HG02852 (cell line): ENCODE measurements around the gene MYLK3.
A peak's percentile ranks its signal among the peaks of the same experiment; 100 is the strongest.
"Not testable (repeated sequence)": the region's sequence is repeated elsewhere in the genome, so short reads cannot be mapped to it uniquely, and the experiment has no call there.

Experiments used
- ATAC-seq: cut with Tn5 transposase; IDR thresholded peaks from one replicate; pipeline ENCODE4 v1.9.1; 2021; ENCODE audit warnings: mild to moderate bottlenecking, moderate library complexity; ENCODE audit not compliant: unreplicated experiment

The MYLK3 gene

DNA sequence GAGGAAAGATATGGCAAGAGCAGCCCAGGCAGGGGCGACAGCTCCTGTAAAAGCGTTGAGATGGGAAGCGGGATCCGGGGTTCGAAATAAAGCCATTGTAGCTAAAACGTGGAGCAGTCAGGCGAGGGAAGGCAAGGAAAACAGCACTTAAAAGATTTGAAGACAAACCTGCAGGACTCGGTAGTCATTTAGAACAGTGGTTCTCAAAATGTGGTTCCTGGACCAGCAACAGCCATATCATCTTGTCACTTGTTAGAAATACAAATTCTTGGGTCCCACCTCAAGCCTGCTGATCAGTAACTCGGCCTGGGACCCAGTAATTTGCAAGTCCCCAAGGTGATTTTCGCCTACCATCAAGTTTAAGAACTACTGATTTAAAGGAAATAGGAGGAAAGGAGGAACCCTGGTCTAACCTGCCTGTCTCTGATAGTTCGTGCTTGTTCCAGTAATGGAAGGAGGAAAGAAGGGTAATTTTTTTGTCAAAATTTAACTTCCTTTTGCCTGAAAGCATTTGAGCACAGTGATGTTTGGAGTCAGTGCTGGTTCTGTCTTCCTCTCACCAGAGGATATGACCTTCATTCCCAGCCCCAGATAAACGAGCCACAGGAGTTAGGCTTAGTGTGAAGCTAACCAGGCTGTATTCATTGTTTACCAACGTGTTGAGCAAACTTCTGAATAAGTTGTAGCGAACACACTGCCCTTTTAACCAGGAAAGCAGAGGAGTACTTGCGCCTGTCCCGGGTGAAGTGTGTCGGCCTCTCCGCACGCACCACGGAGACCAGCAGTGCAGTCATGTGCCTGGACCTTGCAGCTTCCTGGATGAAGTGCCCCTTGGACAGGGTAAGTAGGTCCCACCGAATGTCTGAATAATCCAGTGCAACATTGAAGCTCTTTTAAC lies 57.6 kb downstream of the MYLK3 start:
- no peak for ATAC-seq

DNA sequence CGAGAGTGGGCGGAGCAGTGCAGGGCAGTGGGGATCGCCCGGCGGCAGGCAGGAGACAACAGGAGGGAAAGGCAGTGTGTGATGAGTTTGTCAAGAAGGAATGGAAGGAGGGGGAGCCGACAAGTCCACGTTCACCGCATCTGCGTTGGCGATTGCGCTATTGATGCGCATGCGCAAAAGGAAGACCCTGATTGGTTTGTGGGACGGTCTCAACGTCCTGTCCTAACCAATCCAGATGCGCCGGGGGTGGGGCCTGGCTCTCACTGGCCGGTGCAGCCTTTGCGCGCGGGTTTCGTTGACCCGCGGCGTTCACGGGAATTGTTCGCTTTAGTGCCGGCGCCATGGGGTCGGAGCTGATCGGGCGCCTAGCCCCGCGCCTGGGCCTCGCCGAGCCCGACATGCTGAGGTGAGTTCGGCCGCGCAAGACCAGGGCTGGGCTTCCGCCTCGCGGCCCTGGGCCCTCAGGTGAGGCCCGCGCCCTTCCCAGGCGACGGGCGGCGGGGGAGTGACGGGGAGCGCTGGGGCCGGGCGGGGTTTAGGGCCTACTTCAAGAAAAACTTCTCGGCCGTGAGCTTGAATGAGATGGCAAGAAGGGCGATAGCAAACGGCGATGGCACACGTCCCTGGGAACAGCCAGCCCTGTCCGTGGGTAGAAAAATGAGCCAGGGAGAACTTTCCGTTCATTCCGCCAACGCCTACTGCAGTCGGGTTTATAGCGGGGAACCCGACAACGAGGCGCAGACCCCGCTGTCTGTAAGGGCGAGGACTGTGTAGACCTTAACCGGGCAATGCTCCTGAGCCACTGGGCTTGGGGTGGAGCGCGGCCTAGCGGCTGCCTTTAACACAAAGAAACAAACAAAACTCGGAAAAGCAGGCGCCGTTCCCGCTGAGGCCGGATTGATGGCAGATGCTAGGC lies 58.5 kb downstream of the MYLK3 start, which contains the start of gene ORC6:
ORC6 (plus strand) TSS at position 295 of the 916 bp plus-strand sequence; CDS start at position 342, 47 bp downstream.
- peak; percentile 76 for ATAC-seq

DNA sequence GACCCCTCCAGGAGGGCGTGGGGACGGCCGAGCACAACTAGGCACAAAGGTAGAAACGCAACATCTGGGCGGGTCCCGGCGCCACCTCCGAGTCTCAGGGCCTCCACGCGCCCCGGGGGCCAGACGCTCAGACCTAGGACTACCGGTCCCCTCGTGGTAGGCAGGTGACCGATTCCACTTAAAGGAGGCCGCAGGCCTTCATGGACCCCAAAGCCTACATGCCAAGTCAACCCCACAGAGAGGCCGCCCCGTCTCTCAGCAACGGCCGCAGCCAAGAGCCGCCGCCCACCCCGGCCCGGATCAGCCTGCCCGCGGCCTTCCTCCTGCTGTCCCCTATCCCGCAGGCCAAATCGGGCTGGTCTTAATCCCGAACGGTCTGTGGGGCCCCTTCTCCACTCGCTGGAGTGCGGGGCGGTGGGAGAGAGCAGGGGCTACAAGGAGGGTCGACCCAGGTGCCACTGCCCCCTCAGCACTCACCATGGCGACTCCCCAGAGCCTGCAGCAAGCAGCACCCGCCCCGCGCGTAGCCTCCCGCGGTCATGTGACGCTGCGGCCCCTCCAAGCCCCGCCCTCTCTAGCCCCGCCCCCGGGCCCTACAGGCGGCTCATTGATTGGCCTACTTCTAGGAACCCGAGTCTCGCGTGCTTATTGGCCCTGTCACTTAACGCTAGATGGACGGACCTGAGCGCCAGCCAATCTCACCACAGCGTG lies 59.3 kb downstream of the MYLK3 start, which contains the start of gene VPS35:
VPS35 (minus strand) TSS at position 525 of the 711 bp plus-strand sequence; CDS start at position 480, 45 bp downstream.
- peak; percentile 79 for ATAC-seq

DNA sequence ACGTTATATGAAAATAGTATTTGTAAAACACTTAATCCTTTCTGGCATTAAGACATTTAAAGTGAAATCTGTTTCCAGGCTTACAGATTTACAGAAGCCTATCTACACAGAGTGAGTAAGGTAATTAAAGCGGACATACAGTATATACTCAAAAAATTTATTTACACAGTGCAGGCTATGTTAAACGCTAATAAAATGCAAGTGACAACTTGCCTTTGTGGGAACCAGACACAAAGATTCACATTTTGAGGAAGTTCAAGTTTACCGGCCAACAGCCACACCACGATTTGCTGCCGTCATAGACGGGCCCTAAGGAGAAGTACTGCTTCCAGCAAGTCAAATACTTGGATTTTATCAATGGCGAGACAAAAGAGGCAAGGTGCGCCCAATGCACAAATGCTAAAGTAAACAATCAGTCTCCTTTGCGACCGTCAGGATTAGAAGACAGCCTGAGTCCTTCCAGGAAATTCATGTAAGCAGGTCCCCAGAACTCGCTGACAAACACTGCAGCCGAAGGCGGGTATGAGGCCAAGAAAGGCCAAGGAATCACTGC lies 60.0 kb downstream of the MYLK3 start:
- no peak for ATAC-seq

DNA sequence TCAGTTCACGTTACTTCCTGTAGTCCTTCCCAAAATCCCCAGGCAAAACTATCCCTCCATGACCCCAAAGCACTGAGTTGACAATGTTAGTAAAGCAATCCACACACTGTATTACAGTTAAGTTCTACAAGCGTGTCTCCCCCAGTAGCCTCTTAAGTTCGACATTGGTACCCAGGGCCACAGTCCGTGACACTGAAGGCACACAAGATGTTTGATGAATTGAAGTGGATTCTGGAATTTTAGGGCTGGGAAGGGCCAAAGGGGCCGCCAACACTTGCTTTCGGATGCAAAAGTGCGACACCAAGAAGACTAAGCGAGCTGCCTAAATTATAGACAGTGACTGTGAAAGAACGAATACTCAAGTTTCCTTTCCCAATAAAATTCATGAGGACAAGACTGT lies 60.7 kb downstream of the MYLK3 start:
- ATAC-seq = no peak

DNA sequence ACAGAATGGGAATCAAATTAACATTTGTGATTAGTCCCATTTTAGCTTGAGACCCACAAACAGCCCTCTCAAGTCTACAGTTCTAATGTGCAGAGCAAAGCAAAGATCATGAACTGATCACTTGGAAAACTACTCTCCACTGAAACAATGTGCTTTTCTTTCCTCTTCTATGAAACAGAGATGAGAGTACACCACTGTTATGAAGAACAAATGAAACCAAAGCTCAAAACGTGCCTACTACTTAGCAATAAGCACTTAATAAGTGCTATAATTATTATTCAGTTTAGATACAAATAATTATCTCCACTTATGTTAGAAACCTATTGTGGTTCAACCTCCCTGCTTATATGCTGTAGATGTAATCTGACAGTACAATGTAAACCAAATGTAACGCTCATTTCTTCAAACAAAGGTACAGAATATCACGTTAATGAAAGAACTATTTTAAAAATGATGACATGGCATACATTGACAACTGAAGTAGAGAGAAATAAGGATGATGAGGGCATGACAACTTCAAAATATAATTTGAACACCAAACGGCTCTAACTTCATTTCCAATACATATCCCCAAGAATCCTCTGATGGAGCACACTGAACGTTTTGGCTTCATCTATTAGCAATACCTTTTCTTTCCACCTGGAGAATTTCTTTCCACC lies 61.2 kb downstream of the MYLK3 start:
- no peak for ATAC-seq

DNA sequence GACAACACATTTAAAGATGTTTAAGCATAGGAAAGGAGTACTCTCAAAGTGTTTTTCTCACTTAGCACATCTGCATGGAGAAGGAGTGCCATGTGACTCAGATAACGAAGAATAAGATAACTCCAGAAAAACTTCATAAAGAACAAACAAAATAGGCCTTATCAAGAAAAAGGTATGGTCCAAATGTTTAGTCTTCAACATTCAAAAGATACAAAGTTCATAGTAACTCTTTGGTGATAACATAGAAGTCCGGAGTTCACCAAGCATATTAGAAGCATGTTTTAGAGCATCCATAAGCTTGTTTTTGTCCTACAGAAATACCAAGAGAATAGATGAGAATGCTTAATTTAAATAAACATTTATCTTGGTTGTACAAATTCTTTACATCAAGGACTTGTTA lies 66.3 kb downstream of the MYLK3 start:
- ATAC-seq = not testable (repeated sequence)

DNA sequence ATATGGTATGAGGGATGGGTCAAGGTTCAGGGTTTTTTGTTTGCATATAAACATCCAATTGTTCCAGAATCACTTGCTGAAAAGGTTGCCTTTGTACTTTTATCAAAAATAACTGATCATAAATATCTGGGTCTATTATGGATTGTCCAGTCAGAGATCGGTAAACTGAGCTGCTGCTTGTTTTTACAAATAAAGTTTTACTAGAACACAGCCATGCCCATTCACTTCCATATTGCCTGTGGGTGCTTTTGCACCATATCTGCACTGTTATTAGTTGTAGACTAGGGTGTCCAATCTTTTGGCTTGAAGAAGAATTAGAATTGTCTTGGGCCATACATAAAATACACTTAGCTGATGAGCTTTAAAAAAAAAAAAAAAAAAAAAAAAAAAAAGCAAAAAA lies 70.2 kb downstream of the MYLK3 start:
- ATAC-seq = not testable (repeated sequence)

DNA sequence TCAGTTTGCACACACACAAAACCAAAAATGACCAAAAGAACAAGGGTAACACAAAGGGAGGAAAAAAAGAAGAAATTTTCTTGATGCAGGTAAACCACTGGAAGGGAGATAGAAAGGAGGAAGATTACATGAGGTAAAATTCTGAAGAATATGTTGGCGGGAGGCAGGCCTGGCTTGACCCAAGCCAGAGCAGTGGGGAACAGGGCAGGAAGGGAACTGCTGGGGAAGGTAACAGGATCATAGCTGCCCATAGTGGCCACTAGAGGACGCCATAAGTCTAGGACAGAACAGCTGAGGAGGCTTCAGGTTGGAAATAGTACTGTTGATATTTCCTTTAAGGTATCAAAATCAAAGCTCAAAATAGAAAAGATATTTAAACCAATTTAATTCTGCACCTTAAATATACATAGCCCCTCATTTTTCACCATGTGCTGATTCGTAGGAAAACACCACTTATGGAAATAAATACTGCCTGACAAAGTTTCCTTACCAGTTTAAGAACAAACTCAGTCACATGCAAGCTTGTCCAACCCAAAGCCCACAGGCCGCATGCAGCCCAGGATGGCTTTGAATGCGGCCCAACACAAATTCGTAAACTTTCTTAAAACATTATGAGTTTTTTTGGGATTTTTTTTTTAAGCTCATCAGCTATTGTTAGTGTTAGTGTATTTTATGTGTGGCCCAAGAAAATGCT lies 74.7 kb downstream of the MYLK3 start:
- ATAC-seq = peak; percentile 80

DNA sequence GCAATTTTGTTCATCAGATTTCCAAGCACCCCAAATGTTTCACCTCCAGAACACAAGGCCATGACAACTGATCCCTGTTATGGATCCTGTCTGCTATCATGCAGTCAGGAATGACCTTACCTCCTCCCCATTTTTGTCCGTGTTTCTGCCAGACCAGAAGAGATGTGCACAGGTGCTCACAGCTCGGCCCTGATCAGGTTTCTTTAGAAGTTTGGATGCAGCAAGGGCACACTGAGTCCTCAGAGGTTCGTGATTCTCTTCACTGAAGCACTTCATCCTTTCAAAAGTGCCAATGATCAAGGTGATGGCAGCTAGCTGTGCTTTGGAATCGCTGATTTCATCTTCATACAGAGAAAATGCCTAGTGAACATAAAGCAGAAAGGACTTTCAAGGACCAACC lies 86.0 kb downstream of the MYLK3 start:
- no peak for ATAC-seq

DNA sequence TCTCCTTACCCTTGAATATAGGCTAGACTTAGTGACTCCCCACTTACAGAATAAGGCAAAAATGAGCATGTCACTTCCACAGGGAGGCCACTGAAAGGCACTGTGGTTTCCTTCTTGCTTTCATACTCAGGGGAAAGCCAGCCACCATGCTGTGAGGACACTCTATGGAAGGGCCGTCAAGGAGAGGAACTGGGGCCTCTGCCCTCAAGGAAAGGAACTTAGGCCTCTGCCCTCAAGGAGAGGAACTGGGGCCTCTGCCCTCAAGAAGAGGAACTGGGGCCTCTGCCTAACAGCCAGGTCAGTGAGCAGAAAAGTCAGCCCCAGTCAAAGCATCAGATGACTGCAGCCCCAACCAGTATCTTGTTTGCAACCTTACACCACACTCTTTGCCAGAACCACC lies 89.2 kb downstream of the MYLK3 start:
- ATAC-seq = peak; percentile 93
